Tibial artery (tissue), 4 donors: ENCODE results near the gene SLC7A6.

Experiments
- DNase-seq, 2 donors: peaks; one replicate each; pipeline ENCODE4 v3.0.0-alpha.2; 2019
- H3K27ac ChIP-seq, 2 donors: fragments of 200-600 bp; sonication (generic) in 1 of 2; 1 replicate in 1 of 2; 2 replicates in 1 of 2; pipeline ENCODE4 v1.5.1; 2018 to 2019; ENCODE audit warnings: mild to moderate bottlenecking in 1 of 2
- H3K27me3 ChIP-seq, 2 donors: fragments of 200-600 bp; sonication (generic) in 1 of 2; one replicate each; pipeline versions ENCODE4 v1.5.1 to v1.6.0; 2016 to 2019
- H3K36me3 ChIP-seq, 3 donors: fragments of 200-600 bp; sonication (generic) in 2 of 3; one replicate each; pipeline ENCODE4 v1.5.1; 2016 to 2019; ENCODE audit warnings: mild to moderate bottlenecking in 2 of 3
- H3K4me1 ChIP-seq, 4 donors: fragments of 200-600 bp; sonication (generic) in 2 of 4; 1 replicate in 3 of 4; 2 replicates in 1 of 4; pipeline ENCODE4 v1.5.1; 2016 to 2019
- H3K4me3 ChIP-seq, 2 donors: fragments of 200-600 bp; sonication (generic) in 1 of 2; 1 replicate in 1 of 2; 2 replicates in 1 of 2; pipeline ENCODE4 v1.5.1; 2018 to 2019; ENCODE audit warnings: mild to moderate bottlenecking in 2 of 2
- H3K9me3 ChIP-seq, 3 donors: fragments of 200-600 bp; sonication (generic) in 1 of 3; one replicate each; pipeline ENCODE4 v1.5.1; 2016 to 2019
- intact Hi-C: fragments of 100-400 bp; cut with DNase I; formaldehyde crosslinking; loops from one replicate; pipeline ENCODE4 v1.15.0; 2023; ENCODE audit warnings: low total_unique reads
- TF ChIP-seq, protein P1 (sequence below), 2 experiments: fragments of 200-600 bp in 1 of 2; fragments of 450-650 bp in 1 of 2; IDR thresholded peaks; one replicate each; pipeline ENCODE4 v1.5.1; 2017 to 2019; ENCODE audit warnings: antibody characterized with exemption in 2 of 2, mild to moderate bottlenecking in 1 of 2, moderate library complexity in 1 of 2

SLC7A6 gene

DNA sequence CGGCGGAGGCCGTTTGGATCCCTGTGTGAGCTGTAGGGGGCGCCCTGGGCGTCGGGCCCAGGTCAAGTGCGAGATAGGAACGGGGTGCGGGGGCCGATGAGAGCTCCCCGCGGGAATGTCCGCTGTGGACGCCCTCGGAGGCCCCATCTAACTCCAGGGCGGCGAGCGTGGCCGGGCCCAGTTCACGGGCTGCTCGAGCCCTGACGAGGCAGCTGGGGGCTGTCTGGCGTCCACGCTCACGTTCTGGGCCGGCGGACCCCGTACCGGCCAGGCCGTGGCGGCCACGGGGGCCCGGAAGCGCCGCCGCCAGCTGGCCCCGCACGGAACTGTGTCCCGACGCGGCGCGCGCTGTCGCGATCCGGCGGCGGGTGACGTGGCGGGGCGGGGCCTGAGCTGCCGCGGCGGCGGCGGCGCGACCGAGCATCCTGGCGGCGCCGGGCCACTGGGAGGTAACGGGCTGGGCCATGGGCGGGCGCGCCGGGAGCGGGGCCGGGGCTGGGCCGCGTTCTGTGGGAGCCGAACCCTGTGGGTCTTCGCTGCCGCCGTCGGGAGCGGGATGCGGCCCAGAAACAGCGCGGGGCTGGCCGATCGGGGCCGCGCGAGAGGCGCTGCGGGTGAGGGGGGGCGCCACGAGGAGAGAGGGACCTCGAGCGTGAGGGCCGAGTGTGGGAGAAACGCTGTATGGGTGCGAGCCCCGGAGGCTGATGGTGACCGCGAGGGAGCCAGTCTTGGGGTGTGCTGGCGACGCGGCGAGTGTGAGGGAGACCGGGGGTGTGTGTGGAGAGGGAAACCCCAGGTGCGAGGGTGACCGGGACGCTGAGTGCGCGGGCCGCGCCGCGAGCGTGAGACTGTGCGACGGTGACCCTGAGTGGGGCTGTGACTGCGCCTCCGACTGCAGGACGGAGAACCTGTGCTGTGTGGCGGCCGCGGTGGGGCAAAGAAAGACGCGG lies at the start of gene SLC7A6:
TSS of gene SLC7A6 (plus strand) at position 399 of the 950 bp plus-strand sequence. CDS start 10,201 bp downstream, outside the sequence.
- Histone ChIP-seq H3K36me3 (peaks cover 11 to 14% (median 11%) of the 10 kb centered on the region in 3 donors), H3K4me3 (peak within 1 kb of the TSS; percentile 73 to 83), H3K27me3 (no peaks in the 10 kb centered on the region), H3K27ac (peak within 1 kb of the TSS; percentile 89 to 96), H3K4me1 (peaks cover 0 to 31% (median 15%) of the 10 kb centered on the region in 4 donors), H3K9me3 (no peaks in the 10 kb centered on the region)
- intact Hi-C loops: loop anchor here (1.0 to 2.0 kb wide), 2 partner anchors 26 to 46 kb away; partner anchors contain the start of gene SLC7A6OS
- DNase-seq: peak; percentile 72 to 84
- TF ChIP-seq, protein P1, sequence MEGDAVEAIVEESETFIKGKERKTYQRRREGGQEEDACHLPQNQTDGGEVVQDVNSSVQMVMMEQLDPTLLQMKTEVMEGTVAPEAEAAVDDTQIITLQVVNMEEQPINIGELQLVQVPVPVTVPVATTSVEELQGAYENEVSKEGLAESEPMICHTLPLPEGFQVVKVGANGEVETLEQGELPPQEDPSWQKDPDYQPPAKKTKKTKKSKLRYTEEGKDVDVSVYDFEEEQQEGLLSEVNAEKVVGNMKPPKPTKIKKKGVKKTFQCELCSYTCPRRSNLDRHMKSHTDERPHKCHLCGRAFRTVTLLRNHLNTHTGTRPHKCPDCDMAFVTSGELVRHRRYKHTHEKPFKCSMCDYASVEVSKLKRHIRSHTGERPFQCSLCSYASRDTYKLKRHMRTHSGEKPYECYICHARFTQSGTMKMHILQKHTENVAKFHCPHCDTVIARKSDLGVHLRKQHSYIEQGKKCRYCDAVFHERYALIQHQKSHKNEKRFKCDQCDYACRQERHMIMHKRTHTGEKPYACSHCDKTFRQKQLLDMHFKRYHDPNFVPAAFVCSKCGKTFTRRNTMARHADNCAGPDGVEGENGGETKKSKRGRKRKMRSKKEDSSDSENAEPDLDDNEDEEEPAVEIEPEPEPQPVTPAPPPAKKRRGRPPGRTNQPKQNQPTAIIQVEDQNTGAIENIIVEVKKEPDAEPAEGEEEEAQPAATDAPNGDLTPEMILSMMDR (IDR thresholded peaks at IDR 0.05): peak; percentile 57 to 75

DNA sequence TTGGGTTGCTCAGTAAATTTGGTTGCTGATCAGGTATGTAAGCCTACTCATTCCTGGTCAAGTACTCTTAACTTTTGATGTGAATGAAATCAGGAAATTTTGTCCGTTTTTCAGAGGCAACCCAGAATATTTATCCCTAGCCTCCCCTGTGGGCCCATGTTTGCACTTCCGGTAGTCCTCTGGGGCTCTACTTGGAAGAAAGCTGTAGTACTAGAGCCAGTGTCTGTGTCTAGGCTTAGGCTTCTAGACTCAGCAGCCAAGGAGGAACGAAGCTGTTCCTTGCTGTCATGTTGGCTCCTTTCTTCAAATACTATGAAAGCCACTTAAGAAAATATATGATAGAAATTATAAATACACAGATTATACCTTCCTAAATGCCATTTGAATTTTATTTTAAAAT lies 49.6 kb upstream of the SLC7A6 start:
- Histone ChIP-seq H3K4me3 (no peak overlapping the region), H3K27ac (no peak overlapping the region), H3K9me3 (no peaks in the 10 kb centered on the region), H3K36me3 (peaks cover 0 to 11% (median 0%) of the 10 kb centered on the region in 3 donors), H3K27me3 (no peaks in the 10 kb centered on the region), H3K4me1 (no peaks in the 10 kb centered on the region)
- DNase-seq: no peak
- intact Hi-C loops: no loop called here
- TF ChIP-seq, protein P1 (IDR thresholded peaks at IDR 0.05): no peak

DNA sequence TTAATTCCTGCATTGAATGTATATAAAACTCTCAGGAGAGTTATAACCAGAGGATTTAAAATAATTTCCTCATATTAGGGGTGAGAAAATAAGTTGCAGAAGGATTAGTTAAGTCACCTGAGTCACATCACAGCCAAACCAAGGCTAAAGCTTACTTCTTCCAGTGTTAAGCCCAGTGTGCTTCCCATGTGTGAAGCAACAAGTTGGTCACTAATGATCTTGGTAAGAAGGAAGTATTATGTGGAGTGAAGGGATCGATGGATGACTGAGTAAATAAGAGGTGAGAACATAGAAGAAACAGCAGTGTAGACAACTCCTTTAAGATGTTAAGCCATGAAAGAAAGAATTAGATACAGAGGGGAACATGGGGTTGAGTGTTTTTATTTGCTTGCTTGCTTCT lies 49.0 kb upstream of the SLC7A6 start:
- TF ChIP-seq, protein P1 (IDR thresholded peaks at IDR 0.05): no peak
- Histone ChIP-seq H3K36me3 (peaks cover 0 to 11% (median 0%) of the 10 kb centered on the region in 3 donors), H3K4me1 (no peaks in the 10 kb centered on the region), H3K4me3 (no peak overlapping the region), H3K27me3 (no peaks in the 10 kb centered on the region), H3K27ac (no peak overlapping the region), H3K9me3 (no peaks in the 10 kb centered on the region)
- no peak for DNase-seq
- intact Hi-C loops: no loop called here

DNA sequence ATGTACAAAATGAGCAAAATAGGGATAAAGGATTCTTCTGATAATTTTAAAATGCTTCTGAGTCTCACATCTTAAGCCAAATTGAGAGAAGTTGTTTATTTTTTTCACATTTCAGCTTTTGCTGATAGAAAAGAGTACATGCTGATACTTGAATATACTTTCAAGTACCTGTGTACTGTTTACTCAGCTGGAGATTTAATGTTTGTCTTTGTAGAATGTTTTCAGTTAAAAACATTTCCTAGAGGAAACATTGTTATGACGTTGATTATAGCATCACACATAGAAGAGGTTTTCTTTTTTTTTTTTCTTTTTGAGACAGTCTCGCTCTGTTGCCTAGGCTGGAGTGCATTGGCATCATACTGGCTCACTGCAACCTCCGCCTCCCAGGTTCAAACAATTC lies 48.1 kb upstream of the SLC7A6 start:
- Histone ChIP-seq H3K4me3 (no peak overlapping the region), H3K36me3 (peaks cover 0 to 14% (median 2%) of the 10 kb centered on the region in 3 donors), H3K4me1 (no peaks in the 10 kb centered on the region), H3K27me3 (no peaks in the 10 kb centered on the region), H3K27ac (no peak overlapping the region), H3K9me3 (no peaks in the 10 kb centered on the region)
- no peak for DNase-seq
- intact Hi-C loops: no loop called here
- TF ChIP-seq, protein P1 (IDR thresholded peaks at IDR 0.05): no peak

DNA sequence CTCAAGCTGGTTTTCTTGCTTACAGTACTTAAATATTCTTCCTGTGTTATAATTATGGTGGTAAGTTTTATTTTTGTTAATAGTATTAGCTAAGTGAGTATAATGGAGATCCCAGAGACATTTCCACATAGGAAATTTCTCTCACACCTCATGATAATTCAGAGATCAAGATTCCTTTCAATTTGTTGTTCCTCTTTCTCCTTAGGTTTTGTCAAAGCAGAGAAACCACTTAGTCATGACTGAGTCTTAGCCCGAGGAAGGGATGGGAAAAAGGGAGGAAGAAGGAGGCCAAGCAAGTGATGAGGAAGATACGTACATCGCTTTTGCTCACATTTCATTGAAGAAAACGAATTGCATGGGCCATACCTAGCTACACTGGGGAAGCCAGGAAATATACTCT lies 46.8 kb upstream of the SLC7A6 start:
- Histone ChIP-seq H3K4me1 (no peaks in the 10 kb centered on the region), H3K4me3 (no peak overlapping the region), H3K9me3 (no peaks in the 10 kb centered on the region), H3K27ac (no peak overlapping the region), H3K36me3 (peaks cover 0 to 15% (median 6%) of the 10 kb centered on the region in 3 donors), H3K27me3 (no peaks in the 10 kb centered on the region)
- TF ChIP-seq, protein P1 (IDR thresholded peaks at IDR 0.05): no peak
- DNase-seq: no peak
- intact Hi-C loops: no loop called here
